K562 (cell line): ENCODE measurements around the gene AREL1. TPM values are rescaled to one million over a fixed set of nuclear protein-coding genes. Genes with fewer than 3 reads are reported as not detected.

ENCODE experiments used
- ATAC-seq: fragments of 200-7000 bp; cut with Tn5 transposase; 3 replicates; pipeline ENCODE4 v1.9.1; 2020; ENCODE audit warnings: moderate library complexity
- BruUV-seq: library from RNA; stranded (reverse); fragments of 400-500 nt; replicated peaks from 2 replicates; lab custom pipeline; 2021; lab: Mats Ljungman, UMichigan
- CTCF ChIA-PET: fragments of 300-600 bp; formaldehyde crosslinking; extraction: SDS; loops from one replicate; lab custom pipeline; 2021; ENCODE audit warnings: low intra/inter-chr PET ratio; lab: Yijun Ruan, JAX
- POLR2A ChIA-PET: fragments of 300-600, 350-650 bp; sonication (Branson Sonifier 250); formaldehyde crosslinking; extraction: SDS; loops from one replicate; lab custom pipeline; 2021; ENCODE audit warnings: antibody characterized with exemption, inconsistent platforms; lab: Yijun Ruan, JAX
- DNase-seq, 4 experiments: peaks; one replicate each; pipeline versions ENCODE4 v3.0.0 to v3.0.0-alpha.2; 2011 to 2018; ENCODE audit warnings: low spot score in 3 of 4, mixed read lengths in 3 of 4; ENCODE audit errors: extremely low read depth in 1 of 4
- FAIRE-seq: peaks from 2 replicates; lab custom pipeline; 2011; peaks lifted over from hg19 to GRCh38; lab: Jason Lieb, UNC
- H2AFZ ChIP-seq: 2 replicates; pipeline ENCODE4 v1.6.0; 2011; ENCODE audit warnings: low read depth, low read length, control low read depth, inconsistent platforms
- H3K27ac ChIP-seq: fragments of 200-600 bp; 3 replicates; pipeline ENCODE4 v1.8.0; 2011; ENCODE audit warnings: low read depth, mild to moderate bottlenecking, control low read depth, inconsistent platforms, low read length, moderate library complexity, mixed read lengths; ENCODE audit errors: extremely low read depth
- H3K27me3 ChIP-seq, 2 experiments: fragments of 300-600 bp in 1 of 2; 2 replicates in 1 of 2; 3 replicates in 1 of 2; pipeline versions ENCODE4 v1.6.0 to v1.8.0; 2011; ENCODE audit warnings: inconsistent platforms in 2 of 2, low read length in 2 of 2, mild to moderate bottlenecking in 1 of 2, mixed read lengths in 1 of 2, moderate library complexity in 1 of 2; ENCODE audit not compliant: control insufficient read depth in 2 of 2, insufficient read depth in 2 of 2
- H3K36me3 ChIP-seq: fragments of 300-600 bp; 3 replicates; pipeline ENCODE4 v1.8.0; 2011; ENCODE audit warnings: mild to moderate bottlenecking, low read length, inconsistent platforms; ENCODE audit not compliant: control insufficient read depth, insufficient read depth
- H3K4me1 ChIP-seq, 2 experiments: fragments of 200-600 bp in 1 of 2; replicated peaks in 1 of 2; 2 replicates in 1 of 2; 3 replicates in 1 of 2; pipeline versions ENCODE4 v1.5.1 to v1.8.0; 2011; ENCODE audit warnings: inconsistent platforms in 2 of 2, low read length in 2 of 2, mild to moderate bottlenecking in 1 of 2, mixed read lengths in 1 of 2, moderate library complexity in 1 of 2; ENCODE audit not compliant: control insufficient read depth in 2 of 2, insufficient read depth in 2 of 2
- H3K4me2 ChIP-seq: 2 replicates; pipeline ENCODE4 v1.6.1; 2011; ENCODE audit warnings: low read length, control low read depth, inconsistent platforms, mixed read lengths; ENCODE audit not compliant: insufficient read depth
- H3K4me3 ChIP-seq: fragments of 200-600 bp; sonication (generic), shearing (Covaris generic); 2 replicates; pipeline ENCODE4 v1.5.1; 2016; ENCODE audit warnings: control low read depth, inconsistent platforms
- H3K79me2 ChIP-seq: fragments of 200-600 bp; 3 replicates; pipeline ENCODE4 v1.8.0; 2011; ENCODE audit warnings: low read length, inconsistent platforms; ENCODE audit not compliant: control insufficient read depth, insufficient read depth
- H3K9ac ChIP-seq, 2 experiments: 2 replicates each; pipeline versions ENCODE4 v1.6.0 to v1.6.1; 2011; ENCODE audit warnings: low read depth in 2 of 2, low read length in 2 of 2, control low read depth in 1 of 2, inconsistent platforms in 1 of 2, mild to moderate bottlenecking in 1 of 2, mixed read lengths in 1 of 2; ENCODE audit not compliant: insufficient read depth in 1 of 2
- H3K9me1 ChIP-seq: one replicate; pipeline ENCODE4 v1.6.0; 2011; ENCODE audit warnings: inconsistent platforms, mild to moderate bottlenecking, low read length, moderate library complexity; ENCODE audit not compliant: control insufficient read depth, insufficient read depth
- H3K9me3 ChIP-seq: replicated peaks from 2 replicates; pipeline ENCODE4 v1.5.1; 2011; ENCODE audit warnings: low read depth, low read length, inconsistent platforms; ENCODE audit not compliant: control insufficient read depth, insufficient read depth
- H4K20me1 ChIP-seq: replicated peaks from 2 replicates; pipeline ENCODE4 v1.6.1; 2011; ENCODE audit warnings: low read length, inconsistent platforms, mixed read lengths; ENCODE audit not compliant: control insufficient read depth, insufficient read depth
- ARID3B ChIP-seq: fragments of 250-450 bp; sonication (Bioruptor Pico); IDR thresholded peaks from 2 replicates; pipeline ENCODE4 v1.4.0; 2020; ENCODE audit warnings: borderline replicate concordance
- COPS2 ChIP-seq: fragments of 450-650 bp; conservative IDR thresholded peaks from 2 replicates; pipeline ENCODE4 v1.6.1; 2016; ENCODE audit warnings: mild to moderate bottlenecking, moderate library complexity
- HMGXB4 ChIP-seq: sonication (generic); formaldehyde crosslinking; IDR thresholded peaks from 2 replicates; pipeline ENCODE4 v1.8.1; 2023; ENCODE audit warnings: mild to moderate bottlenecking, missing genetic modification reagents
- KAT2B ChIP-seq: IDR thresholded peaks from one replicate; pipeline ENCODE4 v1.6.1; 2012; ENCODE audit warnings: low read depth, mild to moderate bottlenecking, control low read depth, inconsistent platforms, low read length, moderate library complexity
- MYC ChIP-seq, 2 experiments: fragments of 250-450 bp in 1 of 2; sonication (Bioruptor Pico) in 1 of 2; IDR thresholded peaks; 2 replicates each; pipeline versions ENCODE4 v1.5.1 to v1.6.1; 2012 to 2021; ENCODE audit warnings: low read depth in 2 of 2, borderline replicate concordance in 1 of 2, improper control_type of control experiment in 1 of 2, low read length in 1 of 2, mild to moderate bottlenecking in 1 of 2, moderate library complexity in 1 of 2
- STAT5A ChIP-seq: IDR thresholded peaks from 2 replicates; pipeline ENCODE4 v1.6.1; 2012; ENCODE audit warnings: low read length, inconsistent platforms, borderline replicate concordance
- THAP7 ChIP-seq: fragments of 250-450 bp; sonication (Bioruptor Pico); IDR thresholded peaks from 2 replicates; pipeline ENCODE4 v1.5.0; 2021
- XRCC4 ChIP-seq: IDR thresholded peaks from one replicate; pipeline ENCODE4 v1.6.1; 2011; ENCODE audit not compliant: insufficient read depth, insufficient read length; ENCODE audit errors: extremely low read depth
- ZNF134 ChIP-seq: fragments of 250-450 bp; sonication (Bioruptor Pico); conservative IDR thresholded peaks from 2 replicates; pipeline ENCODE4 v1.4.0; 2020
- WGBS: fragments of 100-300 bp; shearing (Covaris generic); methylation state at CpG from one replicate; pipeline ENCODE4 v1.1.6; 2016; ENCODE audit warnings: low coverage, mixed read lengths; ENCODE audit not compliant: insufficient coverage; ENCODE audit errors: missing lambda C conversion rate; 5-methylcytosine and 5-hydroxymethylcytosine counted together
- in situ Hi-C: fragments of 300-500 bp; cut with MboI; formaldehyde crosslinking; loops from 4 replicates; pipeline ENCODE4 v1.15.0; 2018; ENCODE audit warnings: inconsistent platforms, mixed read lengths
- intact Hi-C: fragments of 100-400 bp; cut with micrococcal nuclease; formaldehyde crosslinking; loops from 2 replicates; pipeline ENCODE4 v1.14.2; 2022
- polyA plus RNA-seq, 8 experiments: library from polyadenylated mRNA; depleted of rRNA in 4 of 8; stranded (reverse) in 5 of 8; unstranded in 3 of 8; fragments of >200 nt; fragmentation: Nextera tagmentation in 2 of 8; fragmentation: Illumina TruSeq in 1 of 8; extraction: Ambion mirVana in 2 of 8; extraction: Trizol in 1 of 8; gene quantifications; 2 replicates each; pipeline versions ENCODE4 v1.2.1 to v1.2.3, GENCODE V29; 2011 to 2014; ENCODE audit warnings: inconsistent platforms in 1 of 8, missing spikeins in 1 of 8
- total RNA-seq, 7 experiments: library from RNA; depleted of rRNA in 6 of 7; stranded (reverse); fragments of >200 nt in 6 of 7; fragmentation: Illumina TruSeq in 2 of 7; extraction: Trizol in 2 of 7; gene quantifications; 2 replicates each; pipeline versions ENCODE4 v1.2.1 to v1.2.3, GENCODE V29; 2011 to 2021; ENCODE audit warnings: low replicate concordance in 1 of 7
- TF ChIP-seq, protein P1 (sequence below): fragments of 450-650 bp; formaldehyde crosslinking; IDR thresholded peaks from 2 replicates; pipeline ENCODE4 v1.4.0; 2020; ENCODE audit warnings: mild to moderate bottlenecking, moderate library complexity
- TF ChIP-seq, protein P2 (sequence below): fragments of 250-450 bp; sonication (Bioruptor Pico); IDR thresholded peaks from 2 replicates; pipeline ENCODE4 v1.4.0; 2020
- TF ChIP-seq, protein P3 (sequence below): sonication (generic); formaldehyde crosslinking; IDR thresholded peaks from 2 replicates; pipeline ENCODE4 v1.8.1; 2023; ENCODE audit warnings: mild to moderate bottlenecking, missing genetic modification reagents

AREL1 gene
- total and polyA plus RNA-seq, 9 of the 15 experiments (the other 6 are each of a cell fraction or from before 2014, with no cell fraction given), result 6.0 to 24.8 (median 16.6) TPM

- ATAC-seq, result no peak
- BruUV-seq, result no TSS peak
- no peaks in the 10 kb centered on the region for H3K79me2 ChIP-seq
- no peaks in the 10 kb centered on the region for H3K9me3 ChIP-seq
- 80% methylated on average over 8 of the region's 9 CpGs for WGBS
- H4K20me1 ChIP-seq, result no peaks in the 10 kb centered on the region
- H3K4me3 ChIP-seq, result no peak overlapping the region
- no peaks in the 10 kb centered on the region for H3K4me1 ChIP-seq
- no peak for DNase-seq
- no peak overlapping the region for H3K9ac ChIP-seq
- H3K27me3 ChIP-seq, result no peaks in the 10 kb centered on the region
- peaks cover 79% of the 10 kb centered on the region for H3K36me3 ChIP-seq
- H2AFZ ChIP-seq, result no peak overlapping the region
- FAIRE-seq, result no peak
- no peak overlapping the region for H3K27ac ChIP-seq
- ChIA-PET CTCF (no interaction called here), POLR2A (no interaction called here)
- H3K4me2 ChIP-seq, result no peak overlapping the region
- no peaks in the 10 kb centered on the region for H3K9me1 ChIP-seq
- intact Hi-C loops, result no loop called here
- in situ Hi-C loops, result no loop called here
- TF ChIP-seq, protein P1, sequence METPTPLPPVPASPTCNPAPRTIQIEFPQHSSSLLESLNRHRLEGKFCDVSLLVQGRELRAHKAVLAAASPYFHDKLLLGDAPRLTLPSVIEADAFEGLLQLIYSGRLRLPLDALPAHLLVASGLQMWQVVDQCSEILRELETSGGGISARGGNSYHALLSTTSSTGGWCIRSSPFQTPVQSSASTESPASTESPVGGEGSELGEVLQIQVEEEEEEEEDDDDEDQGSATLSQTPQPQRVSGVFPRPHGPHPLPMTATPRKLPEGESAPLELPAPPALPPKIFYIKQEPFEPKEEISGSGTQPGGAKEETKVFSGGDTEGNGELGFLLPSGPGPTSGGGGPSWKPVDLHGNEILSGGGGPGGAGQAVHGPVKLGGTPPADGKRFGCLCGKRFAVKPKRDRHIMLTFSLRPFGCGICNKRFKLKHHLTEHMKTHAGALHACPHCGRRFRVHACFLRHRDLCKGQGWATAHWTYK (CRISPR knock-in tag), result no peak
- TF ChIP-seq ARID3B (CRISPR knock-in tag) (no peak), THAP7 (CRISPR knock-in tag) (no peak), ZNF134 (no peak), KAT2B (no peak), MYC (IDR thresholded peaks at IDR 0.05; ENCODE audit: low read depth, low read length) (no peak), MYC (CRISPR knock-in tag; IDR thresholded peaks at IDR 0.05; ENCODE audit: borderline replicate concordance, low read depth) (no peak), XRCC4 (no peak), COPS2 (no peak), STAT5A (no peak), HMGXB4 (CRISPR knock-in tag) (no peak)
- TF ChIP-seq, protein P2, sequence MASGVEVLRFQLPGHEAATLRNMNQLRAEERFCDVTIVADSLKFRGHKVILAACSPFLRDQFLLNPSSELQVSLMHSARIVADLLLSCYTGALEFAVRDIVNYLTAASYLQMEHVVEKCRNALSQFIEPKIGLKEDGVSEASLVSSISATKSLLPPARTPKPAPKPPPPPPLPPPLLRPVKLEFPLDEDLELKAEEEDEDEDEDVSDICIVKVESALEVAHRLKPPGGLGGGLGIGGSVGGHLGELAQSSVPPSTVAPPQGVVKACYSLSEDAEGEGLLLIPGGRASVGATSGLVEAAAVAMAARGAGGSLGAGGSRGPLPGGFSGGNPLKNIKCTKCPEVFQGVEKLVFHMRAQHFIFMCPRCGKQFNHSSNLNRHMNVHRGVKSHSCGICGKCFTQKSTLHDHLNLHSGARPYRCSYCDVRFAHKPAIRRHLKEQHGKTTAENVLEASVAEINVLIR, result no peak
- TF ChIP-seq, protein P3, sequence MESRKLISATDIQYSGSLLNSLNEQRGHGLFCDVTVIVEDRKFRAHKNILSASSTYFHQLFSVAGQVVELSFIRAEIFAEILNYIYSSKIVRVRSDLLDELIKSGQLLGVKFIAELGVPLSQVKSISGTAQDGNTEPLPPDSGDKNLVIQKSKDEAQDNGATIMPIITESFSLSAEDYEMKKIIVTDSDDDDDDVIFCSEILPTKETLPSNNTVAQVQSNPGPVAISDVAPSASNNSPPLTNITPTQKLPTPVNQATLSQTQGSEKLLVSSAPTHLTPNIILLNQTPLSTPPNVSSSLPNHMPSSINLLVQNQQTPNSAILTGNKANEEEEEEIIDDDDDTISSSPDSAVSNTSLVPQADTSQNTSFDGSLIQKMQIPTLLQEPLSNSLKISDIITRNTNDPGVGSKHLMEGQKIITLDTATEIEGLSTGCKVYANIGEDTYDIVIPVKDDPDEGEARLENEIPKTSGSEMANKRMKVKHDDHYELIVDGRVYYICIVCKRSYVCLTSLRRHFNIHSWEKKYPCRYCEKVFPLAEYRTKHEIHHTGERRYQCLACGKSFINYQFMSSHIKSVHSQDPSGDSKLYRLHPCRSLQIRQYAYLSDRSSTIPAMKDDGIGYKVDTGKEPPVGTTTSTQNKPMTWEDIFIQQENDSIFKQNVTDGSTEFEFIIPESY (CRISPR knock-in tag), result no peak
Observed at GRCh38 chr14:74670726-74671411, 42.0 kb downstream of the AREL1 start.
